Gastroesophageal sphincter (tissue), 4 donors: Measurements from ENCODE around the gene HIKESHI. TPM values are rescaled to one million over a fixed set of nuclear protein-coding genes. Genes with fewer than 3 reads are reported as not detected.

Source experiments
- ATAC-seq: fragments of 150-250 bp; one replicate; pipeline ENCODE4 v1.9.1; 2016; ENCODE audit warnings: mild to moderate bottlenecking, moderate library complexity
- H3K27ac ChIP-seq, 4 donors: fragments of 200-600 bp; sonication (generic) in 3 of 4; 1 replicate in 3 of 4; 2 replicates in 1 of 4; pipeline ENCODE4 v1.5.1; 2016 to 2019
- H3K27me3 ChIP-seq: fragments of 200-600 bp; sonication (generic); one replicate; pipeline ENCODE4 v1.5.1; 2019
- H3K36me3 ChIP-seq, 2 donors: fragments of 200-600 bp; sonication (generic); one replicate each; pipeline ENCODE4 v1.5.1; 2019; ENCODE audit warnings: control low read depth in 1 of 2
- H3K4me1 ChIP-seq, 3 donors: fragments of 200-600 bp; sonication (generic); 1 replicate in 2 of 3; 2 replicates in 1 of 3; pipeline ENCODE4 v1.5.1; 2016 to 2019; ENCODE audit warnings: control low read depth in 2 of 3
- H3K4me3 ChIP-seq, 2 donors: fragments of 200-600 bp; sonication (generic); one replicate each; pipeline ENCODE4 v1.5.1; 2019; ENCODE audit warnings: mild to moderate bottlenecking in 1 of 2, moderate library complexity in 1 of 2
- H3K9me3 ChIP-seq, 3 donors: fragments of 200-600 bp; sonication (generic); one replicate each; pipeline ENCODE4 v1.5.1; 2017 to 2019; ENCODE audit warnings: control low read depth in 2 of 3
- CTCF ChIP-seq, 4 experiments: fragments of 200-600 bp in 2 of 4; fragments of 450-650 bp in 2 of 4; sonication (generic) in 1 of 4; IDR thresholded peaks; one replicate each; pipeline ENCODE4 v1.5.1; 2017 to 2019; ENCODE audit warnings: antibody characterized with exemption in 4 of 4, mild to moderate bottlenecking in 2 of 4, moderate library complexity in 2 of 4
- EP300 ChIP-seq: sonication (generic); formaldehyde crosslinking; IDR thresholded peaks from one replicate; pipeline ENCODE4 v1.6.1; 2017; ENCODE audit warnings: antibody characterized with exemption, mild to moderate bottlenecking
- POLR2A ChIP-seq, 2 donors: fragments of 450-650 bp; IDR thresholded peaks; one replicate each; pipeline ENCODE4 v1.6.1; 2017; ENCODE audit warnings: antibody characterized with exemption in 2 of 2, mild to moderate bottlenecking in 2 of 2, moderate library complexity in 1 of 2
- POLR2AphosphoS5 ChIP-seq: sonication (generic); formaldehyde crosslinking; IDR thresholded peaks from one replicate; pipeline ENCODE4 v1.6.1; 2017; ENCODE audit warnings: antibody characterized with exemption
- WGBS, 2 donors: methylation state at CpG; one replicate each; pipeline ENCODE4 v1.1.5; 2018; ENCODE audit warnings: low coverage in 1 of 2; 5-methylcytosine and 5-hydroxymethylcytosine counted together
- total RNA-seq, 4 donors: library from RNA; depleted of rRNA; stranded (reverse); fragments of >200 nt; gene quantifications; one replicate each; pipeline ENCODE4 v1.1.0, GENCODE V29; 2016

Gene HIKESHI
- total RNA-seq, 4 donors from 2014 or later, result 36.3 to 55.9 (median 46.3) TPM

GRCh38 chr11:86370171-86370570, 68.1 kb downstream of the HIKESHI start:
- Histone ChIP-seq H3K4me1 (peaks cover 0 to 6% (median 0%) of the 10 kb centered on the region in 3 donors), H3K36me3 (no peaks in the 10 kb centered on the region), H3K9me3 (no peaks in the 10 kb centered on the region), H3K4me3 (no peak overlapping the region), H3K27ac (no peak overlapping the region), H3K27me3 (no peaks in the 10 kb centered on the region)
- WGBS, 2 donors, result 87 to 100% methylated on average over 2 to 3 of the region's 4 CpGs
- TF ChIP-seq EP300 (no peak), CTCF (IDR thresholded peaks at IDR 0.05) (no peak), POLR2A (IDR thresholded peaks at IDR 0.05) (no peak), POLR2AphosphoS5 (no peak)
- ATAC-seq, result no peak

- TF ChIP-seq POLR2AphosphoS5 (no peak), CTCF (IDR thresholded peaks at IDR 0.05) (no peak), EP300 (no peak), POLR2A (IDR thresholded peaks at IDR 0.05) (no peak)
- Histone ChIP-seq H3K27me3 (no peaks in the 10 kb centered on the region), H3K4me3 (no peak overlapping the region), H3K27ac (no peak overlapping the region), H3K36me3 (no peaks in the 10 kb centered on the region), H3K4me1 (peaks cover 0 to 6% (median 0%) of the 10 kb centered on the region in 3 donors), H3K9me3 (no peaks in the 10 kb centered on the region)
- WGBS, 2 donors, result 69 to 81% methylated on average over 5 to 6 of the region's 6 CpGs
- no peak for ATAC-seq
Measured at GRCh38 chr11:86370922-86371594, 69.0 kb downstream of the HIKESHI start.

- H3K4me3 ChIP-seq, result no peak overlapping the region
- H3K27me3 ChIP-seq, result no peaks in the 10 kb centered on the region
- H3K27ac ChIP-seq, result no peak overlapping the region
- peaks cover 0 to 6% (median 0%) of the 10 kb centered on the region in 3 donors for H3K4me1 ChIP-seq
- WGBS, 2 donors, result 100% methylated on average over 1 of the region's 1 CpG; no CpG with 5 or more reads in 1 of the 2 donors
- no peak for ATAC-seq
- TF ChIP-seq EP300 (no peak), CTCF (IDR thresholded peaks at IDR 0.05) (no peak), POLR2AphosphoS5 (no peak), POLR2A (IDR thresholded peaks at IDR 0.05) (no peak)
- H3K36me3 ChIP-seq, result no peaks in the 10 kb centered on the region
- no peaks in the 10 kb centered on the region for H3K9me3 ChIP-seq
Measured at GRCh38 chr11:86372041-86372440, 70.0 kb downstream of the HIKESHI start.

- TF ChIP-seq CTCF (IDR thresholded peaks at IDR 0.05), result no peak
- no peak for TF ChIP-seq POLR2AphosphoS5
- no peak for TF ChIP-seq EP300
- no peak for TF ChIP-seq POLR2A (IDR thresholded peaks at IDR 0.05)
- Histone ChIP-seq H3K27ac (no peak overlapping the region), H3K36me3 (no peaks in the 10 kb centered on the region), H3K9me3 (no peaks in the 10 kb centered on the region), H3K4me3 (no peak overlapping the region), H3K4me1 (peaks cover 0 to 6% (median 0%) of the 10 kb centered on the region in 3 donors), H3K27me3 (no peaks in the 10 kb centered on the region)
- no peak for ATAC-seq
Measured at GRCh38 chr11:86372586-86372985, 70.5 kb downstream of the HIKESHI start.

GRCh38 chr11:86374069-86374468, 72.0 kb downstream of the HIKESHI start:
- no peaks in the 10 kb centered on the region for H3K27me3 ChIP-seq
- WGBS, 2 donors, result 40 to 47% methylated on average over 1 of the region's 1 CpG
- peak overlapping the region in 1 of 2 donors; percentile 25 for H3K4me3 ChIP-seq
- ATAC-seq, result no peak
- H3K27ac ChIP-seq, result no peak overlapping the region
- TF ChIP-seq CTCF (IDR thresholded peaks at IDR 0.05) (no peak), EP300 (no peak), POLR2AphosphoS5 (no peak), POLR2A (IDR thresholded peaks at IDR 0.05) (no peak)
- peaks cover 0 to 6% (median 0%) of the 10 kb centered on the region in 3 donors for H3K4me1 ChIP-seq
- no peaks in the 10 kb centered on the region for H3K9me3 ChIP-seq
- no peaks in the 10 kb centered on the region for H3K36me3 ChIP-seq
